ENCODE data around the gene ANAPC2.

Gene ANAPC2

DNA sequence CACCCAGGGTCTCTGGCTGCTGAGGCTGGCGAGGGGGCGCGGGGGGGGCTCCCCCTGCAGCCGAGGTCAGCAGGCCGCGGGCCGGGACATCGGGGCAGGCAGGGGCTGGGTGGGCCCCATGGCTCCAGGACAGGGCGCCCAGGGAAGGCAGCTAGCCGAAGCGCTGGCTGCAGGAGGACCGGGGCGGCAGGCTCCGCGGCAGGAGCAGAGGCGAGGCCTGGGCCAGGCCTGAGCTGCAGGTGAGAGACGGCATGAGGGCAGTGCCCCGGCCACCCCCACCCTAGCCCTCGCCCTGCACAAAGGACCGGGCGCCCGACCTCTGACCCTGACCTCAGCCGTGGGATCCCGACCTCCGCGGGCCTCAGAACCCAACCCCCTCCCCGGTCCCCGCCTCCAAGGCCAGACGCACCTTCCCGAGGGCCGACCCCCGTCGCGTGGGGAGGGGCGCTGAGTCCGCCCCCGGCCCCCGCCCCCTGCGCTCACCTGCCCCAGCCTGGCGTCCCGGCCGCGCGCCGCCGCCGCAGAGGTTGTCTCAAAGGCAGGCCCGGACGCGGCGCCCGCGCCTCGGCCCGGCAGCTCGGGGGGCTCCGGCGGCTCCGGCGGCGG, 33.2 kb upstream of the ANAPC2 start:
- TF ChIP-seq, protein P1, sequence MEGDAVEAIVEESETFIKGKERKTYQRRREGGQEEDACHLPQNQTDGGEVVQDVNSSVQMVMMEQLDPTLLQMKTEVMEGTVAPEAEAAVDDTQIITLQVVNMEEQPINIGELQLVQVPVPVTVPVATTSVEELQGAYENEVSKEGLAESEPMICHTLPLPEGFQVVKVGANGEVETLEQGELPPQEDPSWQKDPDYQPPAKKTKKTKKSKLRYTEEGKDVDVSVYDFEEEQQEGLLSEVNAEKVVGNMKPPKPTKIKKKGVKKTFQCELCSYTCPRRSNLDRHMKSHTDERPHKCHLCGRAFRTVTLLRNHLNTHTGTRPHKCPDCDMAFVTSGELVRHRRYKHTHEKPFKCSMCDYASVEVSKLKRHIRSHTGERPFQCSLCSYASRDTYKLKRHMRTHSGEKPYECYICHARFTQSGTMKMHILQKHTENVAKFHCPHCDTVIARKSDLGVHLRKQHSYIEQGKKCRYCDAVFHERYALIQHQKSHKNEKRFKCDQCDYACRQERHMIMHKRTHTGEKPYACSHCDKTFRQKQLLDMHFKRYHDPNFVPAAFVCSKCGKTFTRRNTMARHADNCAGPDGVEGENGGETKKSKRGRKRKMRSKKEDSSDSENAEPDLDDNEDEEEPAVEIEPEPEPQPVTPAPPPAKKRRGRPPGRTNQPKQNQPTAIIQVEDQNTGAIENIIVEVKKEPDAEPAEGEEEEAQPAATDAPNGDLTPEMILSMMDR (IDR thresholded peaks at IDR 0.05; ENCODE audit: insufficient read depth, low read depth, low read length, missing control alignments): no peak
- peak overlapping the region; percentile 30 for H3K4me3 ChIP-seq (ENCODE audit: low read length)
- no peak for DNase-seq (ENCODE audit: low read depth)

DNA sequence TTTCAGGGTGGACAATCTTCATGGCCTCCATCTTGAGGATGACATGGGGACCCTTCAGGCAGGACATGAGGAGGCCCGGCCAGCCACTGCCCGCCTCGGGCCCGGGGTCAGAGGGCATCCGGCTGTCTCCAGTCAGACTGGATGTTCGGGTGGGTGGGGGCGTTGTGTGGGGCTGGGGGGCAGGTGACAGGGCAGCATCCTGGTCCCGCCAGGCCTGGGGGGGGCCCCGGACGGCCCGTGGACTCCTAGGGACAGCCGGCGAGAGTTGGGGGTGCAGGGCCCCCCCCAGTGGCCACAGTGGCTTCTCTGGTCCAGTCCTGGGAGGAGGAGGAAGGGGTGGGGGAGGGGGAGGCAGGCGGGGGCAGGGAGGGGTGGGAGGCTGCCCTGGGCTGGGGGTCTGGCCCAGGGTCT, 32.7 kb upstream of the ANAPC2 start:
- no peak overlapping the region for H3K4me3 ChIP-seq (ENCODE audit: low read length)
- TF ChIP-seq, protein P1 (IDR thresholded peaks at IDR 0.05; ENCODE audit: insufficient read depth, low read depth, low read length, missing control alignments): no peak
- no peak for DNase-seq (ENCODE audit: low read depth)

DNA sequence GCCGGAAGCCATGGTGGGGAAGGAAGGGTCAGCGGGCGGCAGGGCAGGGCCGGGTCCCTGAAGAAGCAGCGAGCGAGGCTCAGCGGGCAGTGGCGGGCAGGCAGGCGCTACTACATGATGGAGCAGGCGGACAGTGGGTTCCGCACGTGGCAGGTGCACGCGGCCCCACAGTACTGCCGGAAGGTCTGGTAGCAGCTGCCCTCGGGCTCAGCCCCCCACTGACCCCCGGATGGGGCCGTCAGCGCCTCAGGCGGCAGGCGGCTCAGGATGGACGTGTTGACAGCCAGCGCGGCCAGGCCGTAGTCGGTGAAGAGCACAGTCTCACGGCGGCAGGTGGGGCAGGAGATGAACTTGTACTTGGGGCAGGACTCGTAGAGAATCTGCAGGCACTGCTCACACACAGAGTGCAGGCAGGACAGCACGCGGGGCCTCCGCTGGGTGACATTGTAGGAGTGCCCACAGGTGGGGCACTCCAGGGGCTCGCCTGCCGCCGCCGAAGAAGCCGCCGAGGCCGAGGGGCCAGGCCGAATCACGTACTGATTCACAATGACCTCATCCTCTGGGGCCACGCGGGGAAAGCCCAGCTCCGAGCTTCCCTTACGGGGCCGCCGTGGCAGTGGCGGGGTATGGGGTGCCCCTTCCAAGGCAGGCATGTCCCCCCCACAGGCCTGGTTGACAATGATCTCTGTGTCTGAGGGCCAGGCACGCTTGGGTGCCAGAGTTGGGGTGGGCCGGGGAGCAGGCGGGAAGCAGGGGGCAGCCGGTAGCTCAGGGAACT, 32.1 kb upstream of the ANAPC2 start:
- DNase-seq (ENCODE audit: low read depth): no peak
- TF ChIP-seq, protein P1 (IDR thresholded peaks at IDR 0.05; ENCODE audit: insufficient read depth, low read depth, low read length, missing control alignments): no peak
- H3K4me3 ChIP-seq (ENCODE audit: low read length): no peak overlapping the region

DNA sequence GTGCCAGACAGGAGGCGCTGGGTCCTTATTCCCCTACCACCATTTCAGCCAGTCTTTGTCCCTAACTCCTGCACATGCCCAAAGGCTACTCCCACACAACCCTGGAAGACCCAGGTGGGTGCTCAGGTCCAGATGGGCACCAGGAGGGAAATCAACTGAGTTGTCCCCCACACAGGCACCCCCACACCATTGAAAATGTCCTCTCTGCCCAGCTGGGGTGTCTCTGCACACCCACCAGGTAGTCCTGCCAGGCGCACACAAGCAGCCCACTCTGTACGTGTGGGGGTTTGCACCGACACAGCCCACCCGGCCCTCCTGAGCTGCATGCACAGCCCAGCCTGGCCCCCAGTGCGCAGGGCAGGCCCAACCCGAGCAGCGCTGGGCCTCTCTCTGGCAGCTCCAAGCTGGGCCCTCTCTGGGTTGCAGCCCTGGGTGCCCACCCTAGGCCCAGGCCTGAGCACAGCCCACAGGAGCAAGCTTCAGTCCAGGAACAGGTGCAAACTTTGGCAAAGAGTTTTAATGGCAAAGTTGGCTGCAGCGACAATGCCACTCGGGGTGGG, 31.5 kb upstream of the ANAPC2 start:
- no peak for DNase-seq (ENCODE audit: low read depth)
- no peak overlapping the region for H3K4me3 ChIP-seq (ENCODE audit: low read length)
- TF ChIP-seq, protein P1 (IDR thresholded peaks at IDR 0.05; ENCODE audit: insufficient read depth, low read depth, low read length, missing control alignments): no peak

DNA sequence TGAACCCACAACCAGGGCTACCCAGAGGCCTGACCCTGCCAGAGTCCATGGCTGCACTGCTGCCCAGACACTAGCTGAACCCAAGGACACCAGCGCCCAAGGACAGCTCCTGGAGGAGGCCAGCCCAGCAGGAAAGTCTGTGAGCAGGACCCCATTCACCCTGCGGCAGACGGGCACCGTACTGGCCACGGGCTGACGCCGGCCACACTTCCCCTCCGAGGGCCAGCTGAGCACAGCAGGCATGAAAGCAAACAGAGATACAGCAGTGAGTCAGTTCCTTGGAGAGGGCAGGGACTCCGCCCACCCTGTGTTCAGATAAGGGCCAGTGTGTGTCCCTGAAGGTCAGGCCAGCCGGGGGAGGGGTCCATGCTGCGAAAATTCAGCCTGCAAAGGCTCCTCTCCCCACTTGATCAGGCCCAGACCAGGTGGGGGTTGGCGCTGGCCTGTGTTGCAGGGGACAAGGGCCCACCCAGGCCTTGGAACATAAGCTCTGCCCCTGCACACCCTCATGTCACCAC, 30.5 kb upstream of the ANAPC2 start:
- no peak overlapping the region for H3K4me3 ChIP-seq (ENCODE audit: low read length)
- TF ChIP-seq, protein P1 (IDR thresholded peaks at IDR 0.05; ENCODE audit: insufficient read depth, low read depth, low read length, missing control alignments): no peak
- peak; percentile 36 for DNase-seq (ENCODE audit: low read depth)

- no peak overlapping the region for H3K4me3 ChIP-seq (ENCODE audit: low read length)
- no peak for DNase-seq (ENCODE audit: low read depth)
- TF ChIP-seq, protein P1 (IDR thresholded peaks at IDR 0.05; ENCODE audit: insufficient read depth, low read depth, low read length, missing control alignments): no peak
These were observed 29.9 kb upstream of the ANAPC2 start for GRCh38 chr9:137218212-137218753.
